Choroid plexus epithelial cell (primary cell): Measurements from ENCODE around the gene SLC7A1.

ENCODE experiments used
- DNase-seq: peaks from one replicate; pipeline ENCODE4 v3.0.0-alpha.2; 2010; ENCODE audit warnings: low read depth
- H3K4me3 ChIP-seq: 2 replicates; pipeline ENCODE4 v1.5.1; 2011; ENCODE audit warnings: low read depth, mild to moderate bottlenecking, control low read depth, low read length, moderate library complexity
- CTCF ChIP-seq: conservative IDR thresholded peaks from 2 replicates; pipeline ENCODE4 v1.5.1; 2011; ENCODE audit warnings: low read depth, mild to moderate bottlenecking, control low read depth, inconsistent platforms, low read length, moderate library complexity

The SLC7A1 gene

GRCh38 chr13:29570051-29570654 lies 25.3 kb downstream of the SLC7A1 start:
- no peak for DNase-seq
- H3K4me3 ChIP-seq: no peak overlapping the region
- TF ChIP-seq CTCF: no peak

DNA sequence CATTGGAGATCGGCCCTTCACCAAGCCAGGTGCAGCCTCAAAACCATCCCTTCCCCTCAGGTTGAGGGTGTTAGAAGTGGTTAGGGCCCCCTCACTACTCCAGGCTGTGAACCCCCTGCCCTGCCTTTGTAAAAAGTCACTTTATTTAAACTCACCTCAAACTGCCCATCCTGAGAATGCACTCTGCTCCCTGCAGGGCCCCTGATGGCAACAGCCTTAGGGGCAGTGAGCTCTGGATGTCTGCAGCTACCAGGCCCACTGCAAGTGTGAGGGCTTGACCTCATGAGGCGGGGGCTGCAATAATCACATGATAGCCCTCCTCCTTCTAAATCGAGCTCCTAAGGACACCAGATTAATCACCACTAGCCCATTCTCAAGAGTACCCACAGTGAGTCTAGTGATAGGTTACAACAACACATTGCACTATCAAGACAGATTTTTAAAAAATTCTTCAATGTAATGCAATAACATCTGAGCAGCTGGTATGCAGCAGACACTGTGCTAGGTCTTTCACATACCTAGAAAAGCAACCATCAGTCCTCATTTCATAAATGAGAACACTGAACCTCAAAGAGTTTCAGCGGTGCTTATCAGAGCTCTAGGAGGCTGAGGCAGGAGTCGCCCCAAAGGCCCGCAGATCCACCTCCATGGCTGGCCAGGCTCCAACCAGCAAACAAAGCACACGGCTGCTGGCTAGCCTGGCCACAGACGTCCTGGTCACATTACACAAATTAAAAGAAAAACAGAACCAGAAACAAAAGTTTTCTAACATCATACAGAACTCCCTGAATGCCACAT lies 26.0 kb downstream of the SLC7A1 start:
- no peak overlapping the region for H3K4me3 ChIP-seq
- DNase-seq: peak; percentile 58
- no peak for TF ChIP-seq CTCF

DNA sequence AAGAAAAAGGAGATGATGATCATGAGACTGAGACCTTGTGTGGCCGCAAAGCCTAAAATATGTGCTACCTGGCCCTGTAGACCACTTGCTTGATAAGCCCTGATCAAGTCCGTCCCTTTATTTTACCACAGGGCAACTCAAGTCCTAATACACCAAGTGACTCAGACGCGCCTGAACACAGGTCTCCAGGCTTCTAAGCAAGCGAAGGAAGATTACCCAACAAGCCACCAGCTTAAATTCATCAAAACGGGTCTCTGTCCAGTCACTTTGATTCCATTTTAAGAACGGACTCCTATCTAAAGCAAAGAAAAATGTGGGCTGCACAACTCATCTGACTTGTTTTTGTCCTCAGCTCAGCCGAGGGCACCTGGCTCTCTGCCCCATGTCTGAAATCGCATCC lies 26.8 kb downstream of the SLC7A1 start:
- DNase-seq: no peak
- no peak for TF ChIP-seq CTCF
- H3K4me3 ChIP-seq: no peak overlapping the region

GRCh38 chr13:29567411-29567810 lies 28.1 kb downstream of the SLC7A1 start:
- no peak overlapping the region for H3K4me3 ChIP-seq
- no peak for TF ChIP-seq CTCF
- no peak for DNase-seq

DNA sequence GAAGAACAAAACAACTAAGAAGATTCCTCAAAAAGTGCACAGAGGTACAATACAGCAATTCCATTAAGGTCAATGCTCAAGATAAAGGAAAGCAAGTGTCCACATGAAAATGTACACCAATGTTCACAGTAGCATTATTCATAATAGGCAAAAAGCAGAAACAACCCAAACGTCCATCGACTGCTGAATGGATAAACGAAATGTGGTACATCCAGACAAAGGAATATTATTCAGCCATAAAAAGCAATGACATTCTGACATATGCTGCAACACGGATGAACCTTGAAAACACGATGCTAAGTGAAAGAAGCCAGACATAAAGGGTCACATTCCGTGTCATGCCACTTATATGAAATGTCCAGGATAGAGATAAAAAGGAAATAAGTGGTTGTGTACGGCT lies 29.3 kb downstream of the SLC7A1 start:
- no peak for TF ChIP-seq CTCF
- no peak for DNase-seq
- H3K4me3 ChIP-seq: no peak overlapping the region

DNA sequence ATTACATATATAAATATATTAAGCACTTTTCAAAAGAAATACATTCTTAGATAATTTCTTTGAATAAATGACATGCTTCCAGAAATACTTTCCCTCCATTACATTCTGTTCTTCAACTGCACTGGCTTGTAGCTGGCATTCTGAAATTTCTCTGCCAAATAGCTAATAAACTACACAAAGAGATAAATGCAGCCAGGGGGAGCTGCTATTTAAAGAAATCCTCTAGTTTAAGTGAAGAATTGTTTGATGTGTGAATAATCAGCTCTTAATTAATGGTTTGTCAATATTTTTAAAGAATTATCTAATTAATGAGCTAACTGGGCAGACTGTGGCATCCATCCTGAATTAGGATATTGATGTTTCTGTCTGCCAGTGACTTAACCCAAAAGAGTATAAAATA lies 30.7 kb downstream of the SLC7A1 start:
- peak; percentile 43 for TF ChIP-seq CTCF
- no peak for DNase-seq

GRCh38 chr13:29564373-29564772 lies 31.1 kb downstream of the SLC7A1 start:
- DNase-seq: no peak
- H3K4me3 ChIP-seq: no peak overlapping the region
- TF ChIP-seq CTCF: no peak

More for the DNA sequence above, 30.7 kb downstream of the SLC7A1 start:
- no peak overlapping the region for H3K4me3 ChIP-seq
